HG02759 (cell line): Measurements from ENCODE around the gene SLC39A1.
"Not testable (repeated sequence)": the region's sequence is repeated elsewhere in the genome, so short reads cannot be mapped to it uniquely, and the experiment has no call there.

Experiments used
- ATAC-seq: cut with Tn5 transposase; IDR thresholded peaks from one replicate; pipeline ENCODE4 v1.9.1; 2021; ENCODE audit warnings: mild to moderate bottlenecking, moderate library complexity; ENCODE audit not compliant: unreplicated experiment

SLC39A1 gene

GRCh38 chr1:153963030-153963849 is at the start of gene SLC39A1:
Gene SLC39A1 (minus strand): TSS chr1:153963537. CDS start chr1:153962715, 822 bp downstream.
- ATAC-seq, result peak; percentile 44

GRCh38 chr1:154012543-154012942 is 49.2 kb upstream of the SLC39A1 start:
- ATAC-seq, result not testable (repeated sequence)

- ATAC-seq, result no peak
These were observed 48.8 kb upstream of the SLC39A1 start for GRCh38 chr1:154012129-154012528.

- no peak for ATAC-seq
These were observed 42.8 kb upstream of the SLC39A1 start for GRCh38 chr1:154006136-154006535.

- no peak for ATAC-seq
These were observed 37.1 kb upstream of the SLC39A1 start for GRCh38 chr1:154000420-154000819.

- not testable (repeated sequence) for ATAC-seq
These were observed 33.5 kb upstream of the SLC39A1 start for GRCh38 chr1:153996882-153997281.

DNA sequence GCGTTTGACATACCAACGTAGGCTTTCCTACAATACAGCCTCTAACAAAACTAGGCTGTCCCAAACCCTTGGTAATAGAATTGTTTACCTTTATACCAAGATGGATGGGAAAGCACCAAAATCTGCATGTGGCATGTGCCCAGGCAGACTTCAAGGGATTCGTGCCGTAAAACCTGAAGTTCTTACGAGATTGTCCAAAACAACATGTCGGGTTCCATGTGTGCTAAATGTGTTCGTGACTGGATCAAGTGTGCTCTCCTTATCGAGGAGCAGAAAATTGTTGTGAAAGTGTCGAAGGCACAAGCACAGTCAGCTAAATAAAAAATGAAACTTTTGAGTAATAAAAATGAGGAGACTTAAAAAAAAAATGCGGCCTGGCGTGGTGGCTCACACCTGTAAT is 32.3 kb upstream of the SLC39A1 start:
- ATAC-seq, result no peak

- ATAC-seq, result no peak
These were observed 31.9 kb upstream of the SLC39A1 start for GRCh38 chr1:153995202-153995601.

GRCh38 chr1:153991806-153992205 is 28.5 kb upstream of the SLC39A1 start:
- no peak for ATAC-seq

DNA sequence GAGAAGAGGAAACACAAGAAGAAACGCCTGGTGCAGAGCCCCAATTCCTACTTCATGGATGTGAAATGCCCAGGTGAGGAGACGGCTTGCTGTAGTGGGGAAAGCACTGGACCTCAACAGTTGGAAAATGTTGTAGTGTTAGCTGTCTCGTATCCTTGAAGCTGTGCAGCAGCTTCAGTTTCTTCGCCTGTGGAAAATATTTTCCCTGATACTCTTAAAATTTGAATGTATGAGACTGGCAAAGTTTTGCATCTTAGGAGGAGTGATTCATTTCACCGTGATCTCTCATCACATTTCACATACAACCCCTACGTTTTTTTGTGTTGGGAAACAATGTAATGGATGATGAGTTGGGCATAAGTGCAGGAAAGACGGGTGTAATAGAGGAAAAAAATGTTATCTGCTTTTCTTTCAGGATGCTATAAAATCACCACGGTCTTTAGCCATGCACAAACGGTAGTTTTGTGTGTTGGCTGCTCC is 27.9 kb upstream of the SLC39A1 start:
- no peak for ATAC-seq

- ATAC-seq, result peak; percentile 72
These were observed 27.3 kb upstream of the SLC39A1 start, which contains the start of gene RPS27 for GRCh38 chr1:153990468-153991150. Gene RPS27 (plus strand): TSS chr1:153990762. CDS start chr1:153990797, 35 bp downstream.

DNA sequence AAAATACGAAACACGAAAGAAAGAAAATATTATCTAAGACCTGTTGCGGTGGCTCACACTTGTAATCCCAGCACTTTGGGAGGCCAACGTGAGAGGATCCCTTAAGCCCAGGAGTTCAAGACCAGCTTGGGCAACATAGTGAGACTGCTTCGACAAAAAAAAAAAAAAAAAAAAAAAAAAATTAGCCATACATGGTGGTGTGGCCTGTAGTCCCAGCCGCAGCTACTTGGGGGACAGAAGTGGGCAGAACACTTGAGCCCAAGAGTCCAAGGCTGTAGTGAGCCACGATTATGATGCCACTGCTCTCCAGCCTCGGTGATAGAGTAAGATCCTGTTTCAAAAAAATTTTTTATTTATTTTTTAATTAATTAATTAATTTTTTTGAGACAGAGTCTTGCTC is 24.3 kb upstream of the SLC39A1 start:
- ATAC-seq, result no peak

GRCh38 chr1:153985941-153986761 is 22.8 kb upstream of the SLC39A1 start, which contains the start of gene RAB13:
Gene RAB13 (minus strand): TSS chr1:153986339. CDS start chr1:153986236, 103 bp downstream.
- ATAC-seq, result no peak

GRCh38 chr1:153985341-153985912 is 22.1 kb upstream of the SLC39A1 start:
- ATAC-seq, result no peak

- no peak for ATAC-seq
These were observed 21.0 kb upstream of the SLC39A1 start for GRCh38 chr1:153984123-153984894.

DNA sequence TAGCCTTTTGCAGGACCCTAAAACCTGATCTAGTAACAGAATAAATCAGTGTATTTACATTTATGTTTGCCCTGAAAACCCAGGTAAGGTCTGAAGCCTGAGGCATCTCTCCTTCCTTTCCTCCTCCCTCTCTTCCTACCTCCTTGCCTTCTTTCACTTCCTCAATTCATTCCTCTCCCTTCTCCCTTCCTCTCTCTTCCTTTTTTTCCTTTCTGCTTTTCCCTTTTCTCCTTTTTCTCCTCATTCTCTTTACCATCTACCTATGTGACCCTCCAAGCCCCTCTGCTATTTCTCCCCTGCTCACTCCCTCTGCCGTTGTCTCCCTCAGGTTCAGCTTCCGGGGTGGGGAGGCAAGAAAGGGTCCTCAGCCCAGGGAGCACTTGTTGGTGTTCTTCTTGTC is 18.4 kb upstream of the SLC39A1 start:
- not testable (repeated sequence) for ATAC-seq

DNA sequence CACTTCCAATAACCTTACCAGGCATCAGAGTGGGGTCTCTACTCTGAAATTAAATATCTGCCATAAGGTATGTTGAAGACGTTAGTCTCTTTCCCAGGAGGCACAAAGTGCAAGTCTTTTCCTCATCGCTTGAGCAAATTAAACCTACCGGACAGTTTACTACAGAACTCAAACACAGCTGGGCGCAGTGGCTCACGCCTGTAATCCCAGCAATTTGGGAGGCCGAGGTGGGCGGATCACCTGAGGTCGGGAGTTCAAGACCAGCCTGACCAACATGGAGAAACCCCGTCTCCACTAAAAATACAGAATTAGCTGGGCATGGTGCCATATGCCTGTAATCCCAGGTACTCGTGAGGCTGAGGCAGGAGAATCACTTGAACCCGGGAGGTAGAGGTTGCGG is 15.8 kb upstream of the SLC39A1 start:
- ATAC-seq, result not testable (repeated sequence)

DNA sequence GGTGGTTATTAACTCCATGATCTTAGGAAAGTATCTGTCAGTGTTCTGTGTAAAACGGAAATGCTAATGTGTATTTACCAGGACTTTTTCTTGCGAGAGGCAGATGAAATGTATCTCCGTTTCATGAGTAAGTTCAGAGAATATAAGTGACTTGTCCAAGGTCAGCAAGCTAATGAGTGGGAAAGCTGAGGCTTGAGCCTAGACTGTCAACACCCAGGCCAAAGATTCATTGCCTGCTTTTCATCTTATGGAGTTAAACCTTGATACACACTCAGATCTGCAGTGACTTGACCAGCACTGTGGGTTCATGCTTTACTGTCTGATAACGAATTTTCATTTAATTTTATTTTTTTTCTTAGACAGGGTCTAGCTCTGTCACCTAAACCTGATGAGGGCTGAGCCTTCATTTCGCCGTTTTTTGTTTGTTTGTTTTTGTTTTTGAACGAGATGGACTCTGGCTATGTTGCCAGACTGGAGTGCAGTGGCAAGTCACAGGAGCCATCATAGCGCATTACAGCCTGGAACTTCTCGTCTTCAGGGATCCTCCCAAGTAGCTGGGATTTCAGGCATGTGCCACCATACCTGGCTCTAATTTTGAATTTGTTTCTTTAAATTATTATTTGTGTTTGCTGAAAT is 15.1 kb upstream of the SLC39A1 start:
- ATAC-seq, result no peak
